IMR-90 (cell line): ENCODE data around the gene ZNFX1. TPM values are rescaled to one million over a fixed set of nuclear protein-coding genes. Genes with fewer than 3 reads are reported as not detected.

Experiments
- ATAC-seq: fragments of 200-7000 bp; cut with Tn5 transposase; 2 replicates; pipeline ENCODE4 v1.9.1; 2020; ENCODE audit warnings: low read depth, mild to moderate bottlenecking, moderate library complexity
- BruUV-seq: library from RNA; stranded (reverse); fragments of 400-500 nt; replicated peaks from 2 replicates; lab custom pipeline; 2021; lab: Mats Ljungman, UMichigan
- CTCF ChIA-PET: fragments of 300-600 bp; formaldehyde crosslinking; extraction: SDS; loops from one replicate; lab custom pipeline; 2021; ENCODE audit warnings: antibody characterized with exemption; lab: Yijun Ruan, JAX
- POLR2A ChIA-PET: fragments of 300-600 bp; sonication (Branson Sonifier 250); formaldehyde crosslinking; loops from one replicate; lab custom pipeline; 2022; ENCODE audit warnings: antibody characterized with exemption; ENCODE audit not compliant: unreplicated experiment; lab: Charles Lee
- DNase-seq: peaks from one replicate; pipeline ENCODE4 v3.0.0; 2013
- H2AFZ ChIP-seq: replicated peaks from 2 replicates; pipeline ENCODE3; 2013; ENCODE audit warnings: low read length, mild to moderate bottlenecking; ENCODE audit not compliant: poor library complexity
- H2AK5ac ChIP-seq: 2 replicates; pipeline ENCODE4 v1.6.1; 2013; ENCODE audit warnings: low read depth, low read length, inconsistent platforms
- H2AK9ac ChIP-seq: replicated peaks from 2 replicates; pipeline ENCODE3; 2013; ENCODE audit warnings: mild to moderate bottlenecking, low read depth, low read length, moderate library complexity; ENCODE audit not compliant: poor library complexity
- H2BK120ac ChIP-seq: 2 replicates; pipeline ENCODE4 v1.6.1; 2013; ENCODE audit warnings: low read depth, low read length, inconsistent platforms
- H2BK15ac ChIP-seq: 3 replicates; pipeline ENCODE4 v1.6.1; 2013; ENCODE audit warnings: low read depth, low read length, inconsistent platforms
- H2BK20ac ChIP-seq: 2 replicates; pipeline ENCODE4 v1.6.1; 2013; ENCODE audit warnings: low read depth, mild to moderate bottlenecking, inconsistent platforms, low read length, moderate library complexity
- H2BK5ac ChIP-seq: 2 replicates; pipeline ENCODE4 v1.6.1; 2013; ENCODE audit warnings: mild to moderate bottlenecking, low read depth, low read length, inconsistent platforms; ENCODE audit not compliant: poor library complexity, severe bottlenecking
- H3K14ac ChIP-seq: replicated peaks from 2 replicates; pipeline ENCODE4 v1.6.1; 2013; ENCODE audit warnings: low read depth, low read length, inconsistent platforms
- H3K18ac ChIP-seq: 2 replicates; pipeline ENCODE4 v1.6.1; 2013; ENCODE audit warnings: low read depth, low read length, control low read depth
- H3K23ac ChIP-seq: 2 replicates; pipeline ENCODE4 v1.6.1; 2013; ENCODE audit warnings: low read depth, low read length, inconsistent platforms
- H3K27ac ChIP-seq: 2 replicates; pipeline ENCODE4 v1.5.1; 2013; ENCODE audit warnings: mild to moderate bottlenecking, control low read depth, low read length; ENCODE audit not compliant: insufficient read depth
- H3K27me3 ChIP-seq: 2 replicates; pipeline ENCODE4 v1.6.1; 2013; ENCODE audit warnings: low read length; ENCODE audit not compliant: control insufficient read depth, insufficient read depth
- H3K36me3 ChIP-seq: 2 replicates; pipeline ENCODE4 v1.6.1; 2013; ENCODE audit warnings: low read length, mixed read lengths; ENCODE audit not compliant: control insufficient read depth, insufficient read depth
- H3K4ac ChIP-seq: 2 replicates; pipeline ENCODE4 v1.6.1; 2013; ENCODE audit warnings: low read depth, low read length, inconsistent platforms
- H3K4me1 ChIP-seq: 2 replicates; pipeline ENCODE4 v1.6.1; 2013; ENCODE audit warnings: low read length, mixed read lengths; ENCODE audit not compliant: control insufficient read depth, insufficient read depth
- H3K4me2 ChIP-seq: 2 replicates; pipeline ENCODE4 v1.6.1; 2013; ENCODE audit warnings: low read depth, mild to moderate bottlenecking, control low read depth, low read length, moderate library complexity
- H3K4me3 ChIP-seq: 2 replicates; pipeline ENCODE4 v1.5.1; 2013; ENCODE audit warnings: low read depth, mild to moderate bottlenecking, control low read depth, low read length, moderate library complexity; ENCODE audit not compliant: insufficient read depth
- H3K56ac ChIP-seq: 2 replicates; pipeline ENCODE4 v1.6.1; 2013; ENCODE audit warnings: low read length, inconsistent platforms; ENCODE audit not compliant: insufficient read depth; ENCODE audit errors: extremely low read depth
- H3K79me1 ChIP-seq, 2 experiments: 2 replicates each; pipeline ENCODE4 v1.6.1; 2013; ENCODE audit warnings: low read length in 2 of 2, inconsistent platforms in 1 of 2, low read depth in 1 of 2
- H3K9ac ChIP-seq: 2 replicates; pipeline ENCODE4 v1.6.1; 2013; ENCODE audit warnings: low read depth, low read length, control low read depth
- H3K9me1 ChIP-seq: 2 replicates; pipeline ENCODE4 v1.6.1; 2013; ENCODE audit warnings: low read length, inconsistent platforms; ENCODE audit not compliant: insufficient read depth
- H3K9me3 ChIP-seq: 2 replicates; pipeline ENCODE4 v1.6.1; 2013; ENCODE audit warnings: low read length; ENCODE audit not compliant: control insufficient read depth, insufficient read depth
- H4K20me1 ChIP-seq: 2 replicates; pipeline ENCODE4 v1.6.1; 2013; ENCODE audit warnings: low read length, inconsistent platforms; ENCODE audit not compliant: insufficient read depth
- H4K5ac ChIP-seq: 2 replicates; pipeline ENCODE4 v1.6.1; 2013; ENCODE audit warnings: mild to moderate bottlenecking, low read depth, low read length, control low read depth
- H4K8ac ChIP-seq, 2 experiments: 2 replicates each; pipeline ENCODE4 v1.6.1; 2013; ENCODE audit warnings: low read depth in 2 of 2, low read length in 2 of 2, control low read depth in 1 of 2, inconsistent platforms in 1 of 2
- H4K91ac ChIP-seq: 2 replicates; pipeline ENCODE4 v1.6.1; 2013; ENCODE audit warnings: low read depth, low read length, inconsistent platforms; ENCODE audit not compliant: insufficient read depth
- CEBPB ChIP-seq: IDR thresholded peaks from 2 replicates; pipeline ENCODE4 v1.6.1; 2012; ENCODE audit warnings: low read depth, low read length, improper control_type of control experiment
- CHD1 ChIP-seq: IDR thresholded peaks from 2 replicates; pipeline ENCODE4 v1.6.1; 2012; ENCODE audit warnings: low read depth, low read length, improper control_type of control experiment
- CTCF ChIP-seq: conservative IDR thresholded peaks from 2 replicates; pipeline ENCODE4 v1.5.1; 2012; ENCODE audit warnings: mild to moderate bottlenecking, low read depth, low read length, improper control_type of control experiment
- MAZ ChIP-seq: IDR thresholded peaks from 2 replicates; pipeline ENCODE4 v1.6.1; 2012; ENCODE audit warnings: low read depth, mild to moderate bottlenecking, low read length, improper control_type of control experiment, moderate library complexity, borderline replicate concordance
- RCOR1 ChIP-seq: IDR thresholded peaks from 2 replicates; pipeline ENCODE4 v1.6.1; 2012; ENCODE audit warnings: mild to moderate bottlenecking, low read length, improper control_type of control experiment; ENCODE audit not compliant: insufficient replicate concordance
- RFX5 ChIP-seq: IDR thresholded peaks from 2 replicates; pipeline ENCODE4 v1.8.0; 2012; ENCODE audit warnings: low read depth, mild to moderate bottlenecking, low read length, moderate library complexity
- WGBS, 2 experiments: methylation state at CpG; one replicate each; pipeline versions ENCODE4 v1.1.5 to v1.1.7; 2013; ENCODE audit warnings: missing lambda C conversion rate in 2 of 2; ENCODE audit not compliant: insufficient read length in 1 of 2; ENCODE audit errors: extremely low coverage in 2 of 2; 5-methylcytosine and 5-hydroxymethylcytosine counted together
- dilution Hi-C: fragments of 300-500 bp; cut with HindIII; formaldehyde crosslinking; loops from one replicate; pipeline ENCODE4 v1.14.3; 2018; ENCODE audit warnings: low sequenced_read_pairs; ENCODE audit not compliant: unreplicated experiment
- in situ Hi-C: fragments of 300-500 bp; cut with MboI; formaldehyde crosslinking; loops from 3 replicates; pipeline ENCODE4 v1.14.3; 2019; ENCODE audit warnings: low sequenced_read_pairs, inconsistent platforms, mixed read lengths
- intact Hi-C: fragments of 100-400 bp; cut with micrococcal nuclease; formaldehyde crosslinking; loops from 2 replicates; pipeline ENCODE4 v1.10.0; 2022
- polyA plus RNA-seq, 3 experiments: library from polyadenylated mRNA; depleted of rRNA; stranded (reverse); fragments of >200 nt; gene quantifications; 2 replicates each; pipeline ENCODE4 v1.2.3, GENCODE V29; 2012; ENCODE audit warnings: low replicate concordance in 1 of 3
- total RNA-seq: library from RNA; depleted of rRNA; stranded (reverse); fragments of >200 nt; gene quantifications from 2 replicates; pipeline ENCODE4 v1.2.3, GENCODE V29; 2012

ZNFX1 gene
- total and polyA plus RNA-seq, 2 of the 4 experiments (the other 2 are of a cell fraction), result 10.9 to 60.9 TPM

GRCh38 chr20:49308875-49309274 is 31.0 kb upstream of the ZNFX1 start:
- Histone ChIP-seq H3K27me3 (peaks cover 42% of the 10 kb centered on the region), H3K4me1 (no peaks in the 10 kb centered on the region), H2AK9ac (no peak overlapping the region), H2BK15ac (no peak overlapping the region), H3K9ac (no peak overlapping the region), H2BK120ac (no peak overlapping the region), H3K27ac (no peak overlapping the region), H2AFZ (no peak overlapping the region), H2BK20ac (no peak overlapping the region), H2AK5ac (no peak overlapping the region), H3K14ac (no peak overlapping the region), H4K20me1 (no peaks in the 10 kb centered on the region), H3K4ac (no peak overlapping the region), H3K9me3 (peaks cover 4% of the 10 kb centered on the region), H3K23ac (no peak overlapping the region), H3K9me1 (no peaks in the 10 kb centered on the region), H3K79me1 (no peaks in the 10 kb centered on the region), H3K18ac (no peak overlapping the region), H3K36me3 (no peaks in the 10 kb centered on the region), H3K4me2 (no peak overlapping the region), H4K8ac (no peak overlapping the region), H3K56ac (no peak overlapping the region), H3K4me3 (no peak overlapping the region), H4K91ac (no peak overlapping the region), H4K5ac (no peak overlapping the region), H2BK5ac (no peak overlapping the region)
- intact Hi-C loops, result no loop called here
- DNase-seq, result no peak
- in situ Hi-C loops, result no loop called here
- BruUV-seq, result no TSS peak
- dilution Hi-C loops, result no loop called here
- ChIA-PET POLR2A (no interaction called here), CTCF (no interaction called here)
- WGBS, 2 experiments, result no CpG with 5 or more reads among the region's 3 CpGs
- ATAC-seq, result no peak
- TF ChIP-seq CHD1 (no peak), MAZ (no peak), CEBPB (no peak), RFX5 (no peak), RCOR1 (no peak), CTCF (no peak)
